NCI-H2227 (cell line): ENCODE measurements around the gene EPHA8.

ENCODE experiments used
- DNase-seq: peaks from one replicate; lab custom pipeline; 2025; ENCODE audit not compliant: unreplicated experiment; lab: John Stamatoyannopoulos, UW

The EPHA8 gene

GRCh38 chr1:22613572-22613918 is 50.3 kb downstream of the EPHA8 start:
- DNase-seq, result no peak

- DNase-seq, result no peak
Measured at GRCh38 chr1:22613951-22614350, 50.7 kb downstream of the EPHA8 start.

- no peak for DNase-seq
Measured at GRCh38 chr1:22615886-22616285, 52.6 kb downstream of the EPHA8 start.

- DNase-seq, result no peak
Measured at GRCh38 chr1:22616571-22616970, 53.3 kb downstream of the EPHA8 start.

- no peak for DNase-seq
Measured at GRCh38 chr1:22618056-22618455, 54.8 kb downstream of the EPHA8 start.

GRCh38 chr1:22619252-22619651 is 56.0 kb downstream of the EPHA8 start:
- DNase-seq, result no peak

- DNase-seq, result no peak
Measured at GRCh38 chr1:22619798-22620197, 56.5 kb downstream of the EPHA8 start.

- DNase-seq, result no peak
Measured at GRCh38 chr1:22621761-22622160, 58.5 kb downstream of the EPHA8 start.

GRCh38 chr1:22625262-22625925 is 62.1 kb downstream of the EPHA8 start:
- DNase-seq, result no peak

GRCh38 chr1:22626237-22627157 is 63.2 kb downstream of the EPHA8 start:
- DNase-seq, result no peak

GRCh38 chr1:22627331-22627730 is 64.0 kb downstream of the EPHA8 start:
- DNase-seq, result no peak

- no peak for DNase-seq
Measured at GRCh38 chr1:22628698-22629444, 65.6 kb downstream of the EPHA8 start.

- no peak for DNase-seq
Measured at GRCh38 chr1:22629886-22630285, 66.6 kb downstream of the EPHA8 start.

- no peak for DNase-seq
Measured at GRCh38 chr1:22633697-22634463, 70.6 kb downstream of the EPHA8 start.

- no peak for DNase-seq
Measured at GRCh38 chr1:22635436-22635835, 72.1 kb downstream of the EPHA8 start.

- DNase-seq, result no peak
Measured at GRCh38 chr1:22636353-22636752, 73.1 kb downstream of the EPHA8 start, which contains the start of gene C1QA. Gene C1QA (plus strand): TSS chr1:22636628. CDS start chr1:22637617, 989 bp downstream.

- no peak for DNase-seq
Measured at GRCh38 chr1:22636927-22637326, 73.6 kb downstream of the EPHA8 start.

- DNase-seq, result no peak
Measured at GRCh38 chr1:22637907-22638445, 74.7 kb downstream of the EPHA8 start.

- no peak for DNase-seq
Measured at GRCh38 chr1:22638476-22639234, 75.4 kb downstream of the EPHA8 start.

- peak; percentile 35 for DNase-seq
Measured at GRCh38 chr1:22639286-22639685, 76.0 kb downstream of the EPHA8 start.
